DMS 273 (cell line): Measurements from ENCODE around the gene TAS2R13.

Experiments used
- DNase-seq: peaks from one replicate; lab custom pipeline; 2025; ENCODE audit not compliant: unreplicated experiment; lab: John Stamatoyannopoulos, UW

The TAS2R13 gene, protein sequence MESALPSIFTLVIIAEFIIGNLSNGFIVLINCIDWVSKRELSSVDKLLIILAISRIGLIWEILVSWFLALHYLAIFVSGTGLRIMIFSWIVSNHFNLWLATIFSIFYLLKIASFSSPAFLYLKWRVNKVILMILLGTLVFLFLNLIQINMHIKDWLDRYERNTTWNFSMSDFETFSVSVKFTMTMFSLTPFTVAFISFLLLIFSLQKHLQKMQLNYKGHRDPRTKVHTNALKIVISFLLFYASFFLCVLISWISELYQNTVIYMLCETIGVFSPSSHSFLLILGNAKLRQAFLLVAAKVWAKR

DNA sequence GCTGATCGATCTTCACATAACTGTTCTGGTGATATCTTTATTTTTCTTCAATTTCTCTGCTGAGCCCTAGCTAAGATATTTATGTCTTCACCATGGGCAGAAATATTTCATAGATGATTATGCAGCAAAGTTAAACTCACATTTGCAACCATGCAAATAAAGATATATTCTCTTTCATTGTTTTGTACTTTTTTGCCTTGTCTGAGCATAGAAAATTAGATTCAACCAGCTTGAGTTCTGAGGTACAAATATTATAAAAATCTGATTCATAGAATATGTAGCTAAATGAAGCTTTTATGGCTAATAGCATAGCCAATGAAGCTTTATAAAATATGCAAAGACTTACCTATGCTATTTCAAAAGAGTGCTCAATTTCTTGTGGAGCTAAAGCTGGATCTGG lies at the start of gene TAS2R13:
Gene TAS2R13 (minus strand): TSS at position 101 of the 400 bp plus-strand sequence. CDS start 264 bp downstream, outside the sequence.
- DNase-seq: no peak

- DNase-seq: no peak
These were observed 48.4 kb upstream of the TAS2R13 start for GRCh38 chr12:10957741-10958140.

- DNase-seq: no peak
These were observed 46.7 kb upstream of the TAS2R13 start for GRCh38 chr12:10956085-10956484.

DNA sequence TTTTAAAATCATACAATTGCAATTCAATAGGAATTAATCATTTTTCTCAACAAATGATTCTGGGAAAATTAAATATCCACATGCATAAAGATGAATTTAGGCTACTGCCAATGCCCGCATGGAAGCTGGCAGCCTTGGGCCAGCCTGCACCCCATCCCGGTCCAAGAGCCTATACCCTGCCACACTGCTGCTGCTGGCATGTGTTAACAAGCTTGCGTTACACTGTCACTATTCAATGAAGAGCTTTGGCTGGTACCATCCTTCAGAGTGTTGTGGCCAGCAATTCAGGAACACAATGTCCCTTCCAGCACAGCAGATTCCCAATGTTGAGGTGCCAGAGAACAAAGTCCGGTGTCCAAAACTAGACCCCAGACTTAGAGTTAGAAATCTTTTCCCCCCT lies 43.3 kb upstream of the TAS2R13 start:
- no peak for DNase-seq

- no peak for DNase-seq
These were observed 33.8 kb upstream of the TAS2R13 start for GRCh38 chr12:10943167-10943566.

DNA sequence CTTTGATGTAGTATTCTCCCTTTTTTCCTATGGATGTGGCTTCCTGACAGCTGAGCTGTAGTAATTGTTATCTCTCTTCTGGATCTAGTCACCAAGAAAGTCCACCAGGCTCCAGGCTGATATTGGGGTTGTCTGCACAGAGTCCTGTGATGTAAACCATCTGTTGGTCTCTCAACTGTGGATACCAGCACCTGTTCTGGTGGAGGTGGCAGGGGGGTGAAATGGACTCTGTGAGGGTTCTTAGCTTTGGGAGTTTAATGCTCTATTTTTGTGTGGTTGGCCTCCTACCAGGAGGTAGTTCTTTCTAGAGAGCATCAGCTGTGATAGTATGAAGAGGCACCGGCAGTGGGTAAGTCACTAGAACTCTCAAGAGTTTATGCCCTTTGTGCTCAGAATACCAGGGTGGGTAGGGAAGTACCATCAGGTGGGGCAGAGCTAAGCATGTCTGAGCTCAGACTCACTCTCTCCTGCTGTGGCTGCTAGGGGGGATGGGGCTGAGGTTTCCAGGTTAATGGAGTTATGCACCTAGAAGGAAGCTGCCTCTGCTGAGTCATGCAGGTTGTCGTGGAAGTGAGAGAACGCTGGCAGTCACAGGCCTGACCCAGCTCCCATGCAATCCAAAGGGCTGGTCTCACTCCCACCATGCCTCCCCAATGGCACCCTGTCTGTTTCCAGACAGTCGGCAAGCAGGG lies 32.7 kb upstream of the TAS2R13 start:
- DNase-seq: peak; percentile 20

DNA sequence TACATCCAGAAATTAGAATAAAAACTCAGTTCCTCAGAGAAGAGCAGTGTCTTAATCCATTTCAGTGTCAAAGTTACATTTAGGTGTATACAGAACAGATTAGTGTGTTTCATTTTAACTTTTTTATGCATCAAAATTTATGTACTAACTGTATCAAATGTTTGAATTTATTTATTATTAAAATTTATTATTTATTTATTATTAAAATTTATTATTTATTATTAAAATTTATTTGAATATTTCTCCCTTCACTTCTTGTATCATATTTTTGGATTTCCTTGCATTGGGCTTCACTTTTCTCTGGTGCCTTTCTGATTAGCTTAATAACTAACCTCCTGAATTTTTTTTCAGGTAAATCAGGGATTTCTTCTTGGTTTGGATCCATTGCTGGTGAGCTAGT lies 32.0 kb upstream of the TAS2R13 start:
- no peak for DNase-seq

DNA sequence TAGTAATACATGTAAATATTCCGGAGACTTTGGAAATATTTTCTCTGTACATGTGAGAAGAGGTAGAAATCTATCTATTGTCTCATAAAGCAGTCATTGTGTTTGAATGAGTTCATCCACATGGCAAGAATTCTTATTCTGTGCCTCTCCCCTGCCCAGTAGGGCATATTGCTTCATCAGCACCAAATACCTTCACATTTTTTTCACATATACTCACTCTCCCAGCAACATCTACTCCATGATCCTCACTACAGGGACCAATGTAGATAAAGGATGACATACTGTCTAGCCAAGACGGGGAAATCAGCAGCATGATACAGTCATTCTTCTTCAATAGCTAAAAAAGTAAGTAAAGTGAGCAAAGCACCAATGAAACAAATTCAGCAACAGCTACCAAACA lies 31.0 kb upstream of the TAS2R13 start:
- DNase-seq: no peak

- no peak for DNase-seq
These were observed 29.8 kb upstream of the TAS2R13 start, which contains the start of gene TAS2R14 for GRCh38 chr12:10939163-10939562. Gene TAS2R14, minus strand, starts transcription at chr12:10939263. Its CDS starts 56 bp downstream, at chr12:10939207.

- DNase-seq: no peak
These were observed 27.1 kb upstream of the TAS2R13 start for GRCh38 chr12:10936506-10936905.

GRCh38 chr12:10928746-10929286 lies 19.5 kb upstream of the TAS2R13 start, which contains the start of gene PRH2:
Gene PRH2, plus strand, starts transcription at chr12:10929236. Its CDS starts 38 bp downstream, at chr12:10929274.
- DNase-seq: no peak

- no peak for DNase-seq
These were observed 16.9 kb upstream of the TAS2R13 start for GRCh38 chr12:10926269-10926668.

- DNase-seq: no peak
These were observed 10.4 kb upstream of the TAS2R13 start for GRCh38 chr12:10919809-10920208.

- DNase-seq: no peak
These were observed 1.0 kb upstream of the TAS2R13 start for GRCh38 chr12:10910380-10910779.

DNA sequence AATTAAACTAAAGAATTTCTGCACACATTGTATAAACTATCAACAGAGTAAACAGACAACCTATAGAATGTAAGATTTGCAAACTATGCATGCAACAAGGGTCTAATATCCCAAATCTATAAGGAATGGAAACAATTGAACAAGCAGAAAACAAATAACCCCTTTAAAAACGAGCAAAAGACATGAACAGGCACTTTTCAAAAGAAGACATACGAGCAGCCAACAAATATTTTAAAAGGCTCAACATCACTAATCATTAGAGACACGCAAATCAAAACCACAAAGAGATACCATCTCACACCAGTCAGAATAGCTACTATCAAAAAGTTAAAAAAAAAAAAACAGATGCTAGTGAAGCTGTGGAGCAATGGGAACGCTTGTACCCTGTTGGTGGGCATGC lies 4.7 kb downstream of the TAS2R13 start:
- DNase-seq: no peak

- DNase-seq: no peak
These were observed 7.9 kb downstream of the TAS2R13 start for GRCh38 chr12:10901427-10901826.

- no peak for DNase-seq
These were observed 8.4 kb downstream of the TAS2R13 start for GRCh38 chr12:10900972-10901371.

- DNase-seq: no peak
These were observed 8.8 kb downstream of the TAS2R13 start for GRCh38 chr12:10900530-10900929.

DNA sequence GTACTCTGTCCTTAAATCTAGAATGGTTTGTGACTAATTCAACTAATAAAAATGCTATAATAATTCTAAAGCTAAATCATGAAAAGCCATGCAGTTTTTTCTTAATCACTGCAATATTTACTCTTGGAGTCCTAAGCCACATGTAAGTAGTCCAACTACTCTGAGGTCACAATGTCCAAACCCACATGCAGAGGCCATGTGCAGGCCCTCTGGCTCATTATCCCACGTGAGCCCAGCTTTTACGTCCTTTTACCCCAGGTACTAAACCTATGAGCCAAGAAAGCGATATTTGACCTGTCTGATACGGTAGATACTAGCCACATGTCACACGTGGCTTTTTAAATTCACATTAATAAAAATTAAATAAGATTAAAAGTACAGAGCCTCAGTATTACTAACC lies 12.5 kb downstream of the TAS2R13 start:
- DNase-seq: no peak

DNA sequence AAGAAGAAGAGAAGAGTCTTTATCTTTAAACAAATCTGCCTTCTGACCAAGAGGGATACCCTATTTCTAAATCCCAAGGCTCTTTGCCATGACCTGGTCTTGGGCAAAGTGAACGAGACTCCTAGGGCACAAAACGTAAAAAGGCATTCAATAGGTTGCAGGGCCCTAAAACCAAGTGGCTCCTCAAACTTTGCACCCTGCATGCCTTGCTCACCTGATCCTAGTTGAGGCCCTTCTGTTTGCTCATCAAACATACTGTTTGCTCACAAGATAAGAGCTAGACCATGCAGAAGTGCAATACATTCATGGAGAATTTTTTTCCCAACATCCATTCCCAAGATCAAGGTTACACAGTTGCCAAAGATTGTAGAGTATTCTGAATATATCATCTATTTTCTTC lies 17.4 kb downstream of the TAS2R13 start:
- DNase-seq: no peak

DNA sequence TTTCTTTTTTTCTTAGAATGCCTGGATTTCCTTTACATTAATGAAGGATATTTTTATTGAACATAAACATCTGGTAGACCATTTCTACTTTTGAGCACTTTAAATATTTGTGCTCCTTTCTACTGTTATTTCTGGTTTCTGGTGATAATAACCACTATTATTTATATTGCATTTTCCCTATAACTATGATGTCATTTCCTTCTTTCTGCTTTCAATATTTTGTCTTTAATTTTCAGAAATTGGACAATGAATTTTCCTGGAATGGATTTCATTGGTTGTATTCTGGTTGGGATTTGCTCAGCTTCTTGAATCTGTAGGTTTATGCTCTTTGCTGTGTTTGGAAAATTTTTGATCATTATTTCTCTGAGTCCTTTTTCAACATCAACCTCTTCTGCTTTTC lies 20.1 kb downstream of the TAS2R13 start:
- no peak for DNase-seq

DNA sequence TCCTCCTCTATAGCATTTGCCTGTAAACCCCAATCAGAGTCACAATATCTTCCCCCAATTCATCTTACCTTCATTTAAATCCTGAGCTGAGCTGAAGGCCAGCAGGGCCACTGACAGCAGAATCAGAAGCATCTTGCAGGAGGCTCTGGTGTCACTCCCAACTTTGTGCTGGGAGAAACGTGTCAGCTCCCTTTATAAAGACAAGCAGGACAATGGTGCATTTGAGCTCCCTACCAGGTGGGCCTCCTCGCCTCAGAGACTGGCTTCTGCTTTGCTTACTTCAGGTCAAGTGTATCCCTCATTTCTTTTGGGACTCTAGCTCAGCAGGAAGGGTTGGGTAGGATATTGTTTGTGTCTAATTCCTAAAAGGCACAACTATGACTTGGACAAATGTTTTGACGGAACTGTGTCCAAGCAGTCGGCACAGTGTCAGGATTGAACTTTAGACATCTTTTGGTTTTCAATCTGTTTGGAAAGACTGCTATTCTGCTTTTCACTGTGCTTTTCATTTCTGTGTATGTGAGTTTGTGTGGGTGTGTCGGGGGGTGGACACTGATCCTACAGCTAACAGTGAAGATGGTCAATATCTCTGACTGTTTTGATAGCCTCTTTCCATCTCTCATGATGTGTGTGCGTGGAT lies 25.2 kb downstream of the TAS2R13 start, which contains the start of gene PRH1:
Gene PRH1 (minus strand): TSS at position 170 of the 640 bp plus-strand sequence. CDS start 38 bp downstream, at position 132.
- no peak for DNase-seq
